Measurements from ENCODE around the gene ANTKMT.

- TF ChIP-seq CTCF (IDR thresholded peaks at IDR 0.05; ENCODE audit: poor library complexity, severe bottlenecking) = no peak
- no peak for TF ChIP-seq EP300 (conservative IDR thresholded peaks at IDR 0.05; ENCODE audit: poor library complexity, severe bottlenecking)
- TF ChIP-seq POLR2AphosphoS5 (IDR thresholded peaks at IDR 0.05) = no peak
- TF ChIP-seq EZH2 (IDR thresholded peaks at IDR 0.05; ENCODE audit: borderline replicate concordance, insufficient read depth, low read length, poor library complexity, severe bottlenecking) = no peak
Observed at GRCh38 chr16:694863-695354, 26.0 kb upstream of the ANTKMT start.
